Stimulated activated effector memory CD8-positive, alpha-beta T cell treated with anti-CD3 and anti-CD28 coated beads, Interleukin-12 subunit alpha, Interleukin-12 subunit beta, amount 100 ng/mL, for 72 hours (primary cell): Measurements from ENCODE around the gene DDX39B.
"Not testable (repeated sequence)": the region's sequence is repeated elsewhere in the genome, so short reads cannot be mapped to it uniquely, and the experiment has no call there.

ENCODE experiments used
- ATAC-seq: fragments of 150-1000 bp; cut with Tn5 transposase; 2 replicates; pipeline ENCODE4 v1.10.0; 2021
- DNase-seq, 2 donors: peaks; one replicate each; pipeline ENCODE4 v3.0.0; 2021 to 2022; ENCODE audit warnings: low spot score in 2 of 2
- H3K27ac Mint-ChIP-seq: one replicate; pipeline ENCODE4 v1.8.0; 2022; ENCODE audit warnings: mild to moderate bottlenecking, mixed read lengths
- H3K36me3 Mint-ChIP-seq: one replicate; pipeline ENCODE4 v1.8.0; 2022; ENCODE audit warnings: mild to moderate bottlenecking, mixed read lengths
- H3K4me1 Mint-ChIP-seq: one replicate; pipeline ENCODE4 v1.8.0; 2022; ENCODE audit warnings: mixed read lengths
- H3K4me3 Mint-ChIP-seq: one replicate; pipeline ENCODE4 v1.8.0; 2022; ENCODE audit warnings: mild to moderate bottlenecking, mixed read lengths
- H3K9me3 Mint-ChIP-seq: one replicate; pipeline ENCODE4 v1.8.0; 2022; ENCODE audit warnings: mixed read lengths

Gene DDX39B

GRCh38 chr6:31529329-31530150 is 12.3 kb downstream of the DDX39B start:
- Mint-ChIP-seq H3K36me3 (peaks cover 63% of the 10 kb centered on the region), H3K9me3 (no peaks in the 10 kb centered on the region), H3K27ac (peak overlapping the region; percentile 61), H3K4me1 (peaks cover 23% of the 10 kb centered on the region), H3K4me3 (no peak overlapping the region)
- DNase-seq, result no peak
- peak; percentile 2 for ATAC-seq

- ATAC-seq (peak; percentile 14), DNase-seq (no peak)
- Mint-ChIP-seq H3K27ac (peak within 1 kb of the TSS; percentile 61), H3K4me3 (no peak within 1 kb of the TSS), H3K9me3 (no peaks in the 10 kb centered on the region), H3K36me3 (peaks cover 56% of the 10 kb centered on the region), H3K4me1 (peaks cover 23% of the 10 kb centered on the region)
These were observed 12.9 kb downstream of the DDX39B start, which contains the start of gene MCCD1 for GRCh38 chr6:31528821-31529328. Gene MCCD1, plus strand, starts transcription at chr6:31528962. Its CDS starts 53 bp downstream, at chr6:31529015.

- no peak for DNase-seq
- Mint-ChIP-seq H3K4me1 (peaks cover 20% of the 10 kb centered on the region), H3K36me3 (peaks cover 51% of the 10 kb centered on the region), H3K27ac (peak overlapping the region; percentile 46), H3K4me3 (no peak overlapping the region), H3K9me3 (no peaks in the 10 kb centered on the region)
- no peak for ATAC-seq
These were observed 13.5 kb downstream of the DDX39B start for GRCh38 chr6:31528307-31528777.

GRCh38 chr6:31525932-31526591 is 15.7 kb downstream of the DDX39B start:
- H3K27ac Mint-ChIP-seq, result no peak overlapping the region
- DNase-seq (no peak), ATAC-seq (peak; percentile 39)
- H3K4me1 Mint-ChIP-seq, result peaks cover 16% of the 10 kb centered on the region
- no peaks in the 10 kb centered on the region for H3K9me3 Mint-ChIP-seq
- peaks cover 28% of the 10 kb centered on the region for H3K36me3 Mint-ChIP-seq
- no peak overlapping the region for H3K4me3 Mint-ChIP-seq

DNA sequence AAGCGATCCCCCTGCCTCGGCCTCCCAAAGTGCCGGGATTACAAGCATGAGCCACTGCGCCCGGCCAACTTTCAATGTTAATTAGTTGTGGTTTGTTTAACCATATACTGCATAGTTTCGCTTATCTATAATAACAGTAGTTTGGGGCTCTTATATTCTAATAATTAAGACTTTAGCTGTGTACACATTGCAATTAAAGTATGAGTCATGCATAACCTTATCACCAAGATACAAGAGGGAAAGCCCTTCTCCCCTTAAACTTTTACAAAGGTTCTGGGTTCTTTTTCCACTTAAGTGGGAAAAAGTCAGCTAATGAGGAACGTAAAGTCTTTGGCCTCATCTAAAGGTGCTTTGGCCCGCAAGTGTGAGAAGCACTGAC is 16.3 kb downstream of the DDX39B start:
- ATAC-seq, result no peak
- DNase-seq, result no peak
- H3K4me3 Mint-ChIP-seq, result no peak overlapping the region
- H3K4me1 Mint-ChIP-seq, result peaks cover 11% of the 10 kb centered on the region
- H3K36me3 Mint-ChIP-seq, result peaks cover 23% of the 10 kb centered on the region
- H3K27ac Mint-ChIP-seq, result no peak overlapping the region
- no peaks in the 10 kb centered on the region for H3K9me3 Mint-ChIP-seq

DNA sequence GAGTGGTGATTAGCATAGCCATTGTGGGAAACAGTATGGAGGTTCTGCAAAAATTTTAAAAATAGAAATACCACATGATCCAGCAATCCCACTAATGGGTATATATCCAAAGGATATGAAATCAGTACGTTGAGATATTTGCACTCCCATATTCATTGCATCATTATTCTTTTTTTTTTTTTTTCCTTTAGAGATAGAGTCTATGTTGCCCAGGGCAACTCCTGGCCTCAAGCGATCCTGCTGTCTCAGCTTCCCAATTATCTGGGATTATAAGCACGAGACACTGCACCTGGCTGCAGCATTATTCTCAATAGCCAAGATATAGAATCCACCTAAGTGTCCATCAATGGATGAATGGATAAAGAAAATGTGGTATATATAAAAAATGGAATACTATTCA is 20.0 kb downstream of the DDX39B start:
- peaks cover 6% of the 10 kb centered on the region for H3K4me1 Mint-ChIP-seq
- no peak overlapping the region for H3K4me3 Mint-ChIP-seq
- no peaks in the 10 kb centered on the region for H3K36me3 Mint-ChIP-seq
- no peak for DNase-seq
- no peak overlapping the region for H3K27ac Mint-ChIP-seq
- H3K9me3 Mint-ChIP-seq, result no peaks in the 10 kb centered on the region
- ATAC-seq, result no peak

DNA sequence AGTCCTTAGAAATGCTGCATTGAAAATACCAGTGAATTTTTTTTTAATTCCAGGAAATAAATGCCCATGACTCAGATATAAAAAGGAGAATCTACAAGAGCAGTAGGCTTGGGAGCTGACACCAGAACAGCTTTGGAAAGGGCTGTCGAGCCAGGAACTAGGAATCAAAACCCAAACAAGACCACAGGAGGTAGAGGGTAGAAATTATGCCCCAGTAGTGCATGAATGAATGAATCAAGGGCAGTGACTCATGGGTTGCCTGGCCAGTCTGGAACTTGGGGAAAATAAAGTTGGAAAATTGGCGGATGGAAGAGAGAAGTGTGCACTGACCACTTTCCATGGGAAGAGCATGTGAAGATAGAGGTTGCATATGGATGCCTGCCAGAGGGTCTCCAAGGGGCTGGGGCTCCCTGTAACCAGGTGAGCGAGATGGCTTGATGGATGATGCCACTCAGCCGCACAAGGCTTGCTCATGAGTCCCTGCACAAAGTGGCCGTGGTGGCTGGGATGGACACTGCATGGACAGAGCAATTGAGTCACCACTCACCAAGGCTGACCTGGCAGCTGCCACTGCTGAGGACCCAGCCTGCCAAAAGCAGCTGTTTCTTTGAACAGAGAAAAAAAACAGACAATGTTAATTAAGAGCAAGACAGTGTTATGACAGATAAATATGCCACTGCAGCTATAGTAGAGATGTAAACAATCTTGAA is 28.2 kb downstream of the DDX39B start:
- H3K9me3 Mint-ChIP-seq, result no peaks in the 10 kb centered on the region
- ATAC-seq, result no peak
- no peaks in the 10 kb centered on the region for H3K4me1 Mint-ChIP-seq
- no peak for DNase-seq
- no peak overlapping the region for H3K27ac Mint-ChIP-seq
- H3K4me3 Mint-ChIP-seq, result no peak overlapping the region
- H3K36me3 Mint-ChIP-seq, result peaks cover 41% of the 10 kb centered on the region

DNA sequence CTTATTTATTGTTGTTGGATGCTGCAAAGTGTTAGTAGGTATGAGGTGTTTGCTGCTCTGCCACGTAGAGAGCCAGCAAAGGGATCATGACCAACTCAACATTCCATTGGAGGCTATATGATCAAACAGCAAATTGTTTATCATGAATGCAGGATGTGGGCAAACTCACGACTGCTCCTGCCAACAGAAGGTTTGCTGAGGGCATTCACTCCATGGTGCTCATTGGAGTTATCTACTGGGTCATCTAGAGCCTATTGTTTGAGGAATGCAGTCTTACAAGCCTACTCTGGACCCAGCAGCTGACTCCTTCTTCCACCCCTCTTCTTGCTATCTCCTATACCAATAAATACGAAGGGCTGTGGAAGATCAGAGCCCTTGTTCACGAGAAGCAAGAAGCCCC is 31.8 kb downstream of the DDX39B start:
- H3K36me3 Mint-ChIP-seq, result peaks cover 77% of the 10 kb centered on the region
- no peak overlapping the region for H3K27ac Mint-ChIP-seq
- ATAC-seq (no peak), DNase-seq (no peak)
- H3K4me3 Mint-ChIP-seq, result no peak overlapping the region
- H3K4me1 Mint-ChIP-seq, result peaks cover 8% of the 10 kb centered on the region
- no peaks in the 10 kb centered on the region for H3K9me3 Mint-ChIP-seq

GRCh38 chr6:31509036-31509435 is 32.8 kb downstream of the DDX39B start:
- H3K4me3 Mint-ChIP-seq, H3K9me3 Mint-ChIP-seq, DNase-seq, ATAC-seq: not testable (repeated sequence)
- peaks cover 82% of the 10 kb centered on the region for H3K36me3 Mint-ChIP-seq
- peak overlapping the region; percentile 75 for H3K27ac Mint-ChIP-seq
- H3K4me1 Mint-ChIP-seq, result peaks cover 13% of the 10 kb centered on the region

DNA sequence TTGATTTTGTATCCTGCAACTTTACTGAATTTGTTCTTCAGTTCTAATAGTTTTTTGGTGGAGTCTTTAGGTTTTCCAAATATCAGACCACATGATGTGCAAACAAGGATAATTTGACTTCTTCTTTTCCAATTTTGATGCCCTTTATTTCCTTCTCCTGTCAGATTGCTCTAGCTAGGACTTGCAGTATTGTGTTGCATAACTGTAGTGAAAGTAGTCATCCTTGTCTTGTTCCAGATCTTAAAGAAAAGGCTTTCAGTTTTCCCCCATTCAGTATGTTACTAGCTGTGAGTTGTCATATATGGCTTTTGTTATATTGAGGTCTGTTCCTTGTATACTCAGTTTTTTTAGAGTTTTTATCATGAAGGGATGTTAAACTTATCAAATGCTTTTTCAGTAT is 39.2 kb downstream of the DDX39B start:
- peaks cover 46% of the 10 kb centered on the region for H3K36me3 Mint-ChIP-seq
- DNase-seq, result no peak
- H3K9me3 Mint-ChIP-seq, result no peaks in the 10 kb centered on the region
- H3K4me1 Mint-ChIP-seq, result peaks cover 57% of the 10 kb centered on the region
- H3K27ac Mint-ChIP-seq, result no peak overlapping the region
- no peak for ATAC-seq
- H3K4me3 Mint-ChIP-seq, result no peak overlapping the region

DNA sequence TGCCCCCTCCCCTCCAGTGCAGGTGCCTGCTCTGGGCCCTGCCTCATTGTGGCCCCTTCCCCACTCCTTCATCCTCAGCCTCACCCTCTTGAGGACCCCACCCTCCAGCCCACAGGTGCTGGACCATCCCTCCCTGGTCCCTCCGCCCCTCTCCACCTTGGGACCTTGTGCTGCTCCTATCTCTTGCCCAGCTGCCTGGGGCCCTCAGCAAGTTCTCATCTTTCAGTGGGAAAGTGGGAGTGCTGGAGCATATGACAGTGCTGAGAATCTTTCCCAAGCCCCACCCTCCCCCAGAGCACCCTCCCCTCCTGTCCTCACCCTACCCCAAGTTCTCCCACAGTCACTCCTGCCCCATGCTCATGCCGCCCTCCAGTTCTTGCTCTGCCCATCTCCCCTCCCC is 42.2 kb downstream of the DDX39B start:
- H3K4me3 Mint-ChIP-seq, result peak overlapping the region; percentile 78
- H3K36me3 Mint-ChIP-seq, result peaks cover 26% of the 10 kb centered on the region
- DNase-seq, H3K9me3 Mint-ChIP-seq, ATAC-seq: not testable (repeated sequence)
- peaks cover 67% of the 10 kb centered on the region for H3K4me1 Mint-ChIP-seq
- peak overlapping the region; percentile 88 for H3K27ac Mint-ChIP-seq

- Mint-ChIP-seq H3K9me3 (no peaks in the 10 kb centered on the region), H3K4me3 (peak overlapping the region; percentile 78), H3K36me3 (peaks cover 24% of the 10 kb centered on the region), H3K4me1 (peaks cover 68% of the 10 kb centered on the region), H3K27ac (peak overlapping the region; percentile 88)
- ATAC-seq, result no peak
- DNase-seq, result no peak
These were observed 43.1 kb downstream of the DDX39B start for GRCh38 chr6:31498748-31499147.

DNA sequence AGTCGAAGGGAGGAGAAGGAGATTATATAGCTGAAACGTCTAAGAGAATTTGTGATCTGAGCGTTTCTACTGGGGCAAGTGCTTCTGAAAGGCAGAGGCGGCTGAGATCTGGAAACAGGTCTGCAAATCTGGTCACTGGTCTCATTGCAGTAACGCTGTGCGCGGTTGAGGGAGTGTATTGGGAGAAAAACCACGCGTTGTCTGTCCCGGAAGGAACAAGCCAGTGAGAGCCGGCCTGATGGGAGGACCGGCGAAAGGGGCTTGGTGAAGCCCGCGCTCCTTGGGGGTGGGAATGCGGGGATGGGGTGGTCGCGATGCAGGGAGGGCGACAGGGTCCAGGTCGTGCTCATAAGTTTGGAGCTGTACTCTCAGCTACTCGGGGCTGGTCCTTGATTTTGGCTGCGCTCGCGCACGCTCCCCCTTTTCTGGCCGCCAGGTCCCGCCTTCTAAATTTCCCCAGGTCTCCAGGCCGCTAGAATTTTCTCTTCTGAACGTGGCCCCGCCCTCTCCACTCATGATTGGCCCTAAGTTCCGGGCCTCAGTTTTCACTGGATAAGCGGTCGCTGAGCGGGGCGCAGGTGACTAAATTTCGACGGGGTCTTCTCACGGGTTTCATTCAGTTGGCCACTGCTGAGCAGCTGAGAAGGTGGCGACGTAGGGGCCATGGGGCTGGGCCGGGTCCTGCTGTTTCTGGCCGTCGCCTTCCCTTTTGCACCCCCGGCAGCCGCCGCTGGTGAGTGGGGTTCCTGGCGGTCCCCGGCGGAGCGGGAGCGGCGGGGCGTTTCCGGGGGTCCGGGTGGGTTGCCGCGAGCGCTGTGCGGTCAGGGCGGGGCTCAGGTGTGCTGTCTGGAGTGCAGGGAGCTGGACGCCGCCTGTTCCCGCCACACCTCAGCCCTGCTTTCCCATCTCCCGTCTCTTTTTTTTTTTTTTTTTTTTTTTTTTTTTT is 44.0 kb downstream of the DDX39B start, which contains the start of gene MICB:
Gene MICB (plus strand): TSS at position 615 of the 946 bp plus-strand sequence. CDS start 49 bp downstream, at position 664.
- Mint-ChIP-seq H3K27ac (peak within 1 kb of the TSS; percentile 88), H3K4me1 (peaks cover 72% of the 10 kb centered on the region), H3K9me3 (no peaks in the 10 kb centered on the region), H3K4me3 (peak within 1 kb of the TSS; percentile 78), H3K36me3 (peaks cover 24% of the 10 kb centered on the region)
- ATAC-seq, result peak; percentile 77
- peak; percentile 65 to 91 for DNase-seq

GRCh38 chr6:31496826-31497225 is 45.0 kb downstream of the DDX39B start:
- H3K4me1 Mint-ChIP-seq, result peaks cover 64% of the 10 kb centered on the region
- DNase-seq, H3K9me3 Mint-ChIP-seq, ATAC-seq: not testable (repeated sequence)
- peak overlapping the region; percentile 78 for H3K27ac Mint-ChIP-seq
- peaks cover 24% of the 10 kb centered on the region for H3K36me3 Mint-ChIP-seq
- H3K4me3 Mint-ChIP-seq, result peak overlapping the region; percentile 78
